GM23338 (cell line): ENCODE results near the gene CADM4. TPM values are rescaled to one million over a fixed set of nuclear protein-coding genes. Genes with fewer than 3 reads are reported as not detected.

Experiments
- ATAC-seq: fragments of 200-7000 bp; cut with Tn5 transposase; 3 replicates; pipeline ENCODE4 v1.9.1; 2020
- DNase-seq: peaks from one replicate; pipeline ENCODE4 v3.0.0-alpha.2; 2015; ENCODE audit warnings: low spot score
- H2AFZ ChIP-seq: fragments of 200-600 bp; sonication (generic); 2 replicates; pipeline ENCODE4 v1.8.0; 2016; ENCODE audit warnings: antibody characterized with exemption, mild to moderate bottlenecking, moderate library complexity
- H3F3A ChIP-seq: fragments of 200-600 bp; sonication (generic); replicated peaks from 2 replicates; pipeline ENCODE4 v1.8.0; 2017; ENCODE audit warnings: antibody characterized with exemption, mixed run types, low read depth
- H3K27ac ChIP-seq: fragments of 200-600 bp; sonication (generic); 2 replicates; pipeline ENCODE4 v1.6.1; 2016; ENCODE audit warnings: low read depth
- H3K27me3 ChIP-seq: fragments of 200-600 bp; sonication (generic); 2 replicates; pipeline ENCODE4 v1.8.0; 2016; ENCODE audit warnings: mild to moderate bottlenecking, mixed run types, moderate library complexity; ENCODE audit not compliant: insufficient read depth
- H3K36me3 ChIP-seq: fragments of 200-600 bp; sonication (generic); 2 replicates; pipeline ENCODE4 v1.8.0; 2016; ENCODE audit warnings: mild to moderate bottlenecking; ENCODE audit not compliant: insufficient read depth
- H3K4me1 ChIP-seq: fragments of 200-600 bp; sonication (generic); 2 replicates; pipeline ENCODE4 v1.8.0; 2016; ENCODE audit warnings: mild to moderate bottlenecking, moderate library complexity; ENCODE audit not compliant: insufficient read depth
- H3K4me2 ChIP-seq: fragments of 200-600 bp; sonication (generic); 2 replicates; pipeline ENCODE4 v1.7.1; 2017; ENCODE audit warnings: mixed run types
- H3K4me3 ChIP-seq: fragments of 200-600 bp; sonication (generic); 2 replicates; pipeline ENCODE4 v1.6.1; 2016; ENCODE audit warnings: mixed run types
- H3K79me2 ChIP-seq: fragments of 200-600 bp; sonication (generic); replicated peaks from 2 replicates; pipeline ENCODE4 v1.8.0; 2017; ENCODE audit warnings: mild to moderate bottlenecking; ENCODE audit not compliant: insufficient read depth
- H3K9me2 ChIP-seq: fragments of 200-600 bp; sonication (generic); 2 replicates; pipeline ENCODE4 v1.8.0; 2017; ENCODE audit not compliant: insufficient read depth
- H4K20me1 ChIP-seq: fragments of 200-600 bp; sonication (generic); replicated peaks from 2 replicates; pipeline ENCODE4 v1.8.0; 2017; ENCODE audit warnings: mild to moderate bottlenecking; ENCODE audit not compliant: insufficient read depth
- H3K27ac Mint-ChIP-seq: 2 replicates; pipeline ENCODE4 v1.8.0; 2020; ENCODE audit warnings: inconsistent platforms, mild to moderate bottlenecking, moderate library complexity, mixed read lengths
- H3K27me3 Mint-ChIP-seq: 3 replicates; pipeline ENCODE4 v1.8.0; 2022; ENCODE audit warnings: low read depth, mild to moderate bottlenecking, moderate library complexity, mixed read lengths, inconsistent platforms; ENCODE audit not compliant: insufficient read depth, poor library complexity
- H3K36me3 Mint-ChIP-seq: 3 replicates; pipeline ENCODE4 v1.8.0; 2021; ENCODE audit warnings: low read depth, mild to moderate bottlenecking, inconsistent platforms, moderate library complexity, mixed read lengths
- H3K4me1 Mint-ChIP-seq: 3 replicates; pipeline ENCODE4 v1.8.0; 2020; ENCODE audit warnings: mild to moderate bottlenecking, inconsistent platforms, mixed read lengths
- H3K4me3 Mint-ChIP-seq: 3 replicates; pipeline ENCODE4 v1.8.0; 2021; ENCODE audit warnings: moderate library complexity, mild to moderate bottlenecking, inconsistent platforms, mixed read lengths
- H3K9me3 Mint-ChIP-seq: 3 replicates; pipeline ENCODE4 v1.8.0; 2020; ENCODE audit warnings: moderate library complexity, mild to moderate bottlenecking, inconsistent platforms, mixed read lengths
- POLR2AphosphoS5 ChIP-seq: IDR thresholded peaks from 2 replicates; pipeline ENCODE4 v1.6.1; 2016; ENCODE audit warnings: antibody characterized with exemption, low read depth
- ZNF114 ChIP-seq: fragments of 250-450 bp; sonication (Bioruptor Pico); IDR thresholded peaks from 2 replicates; pipeline ENCODE4 v1.5.0; 2020; ENCODE audit warnings: mild to moderate bottlenecking, moderate library complexity
- polyA plus RNA-seq: library from polyadenylated mRNA; unstranded; fragments of >200 nt; fragmentation: Nextera tagmentation; extraction: Ambion mirVana; gene quantifications from 2 replicates; pipeline ENCODE4 v1.2.1, GENCODE V29; 2016
- total RNA-seq: library from RNA; depleted of rRNA; stranded (reverse); fragments of >200 nt; shearing (Covaris generic); gene quantifications from 2 replicates; pipeline ENCODE4 v1.2.3, GENCODE V29; 2014
- TF ChIP-seq, protein P1 (sequence below): IDR thresholded peaks from one replicate; pipeline ENCODE4 v1.6.1; 2018; ENCODE audit warnings: antibody characterized with exemption; ENCODE audit not compliant: unreplicated experiment
- TF ChIP-seq, protein P2 (sequence below): IDR thresholded peaks from 2 replicates; pipeline ENCODE4 v1.6.1; 2016; ENCODE audit warnings: antibody characterized with exemption

Gene CADM4
- total and polyA plus RNA-seq, 2 experiments from 2014 or later = 3.7 to 21.2 TPM

DNA sequence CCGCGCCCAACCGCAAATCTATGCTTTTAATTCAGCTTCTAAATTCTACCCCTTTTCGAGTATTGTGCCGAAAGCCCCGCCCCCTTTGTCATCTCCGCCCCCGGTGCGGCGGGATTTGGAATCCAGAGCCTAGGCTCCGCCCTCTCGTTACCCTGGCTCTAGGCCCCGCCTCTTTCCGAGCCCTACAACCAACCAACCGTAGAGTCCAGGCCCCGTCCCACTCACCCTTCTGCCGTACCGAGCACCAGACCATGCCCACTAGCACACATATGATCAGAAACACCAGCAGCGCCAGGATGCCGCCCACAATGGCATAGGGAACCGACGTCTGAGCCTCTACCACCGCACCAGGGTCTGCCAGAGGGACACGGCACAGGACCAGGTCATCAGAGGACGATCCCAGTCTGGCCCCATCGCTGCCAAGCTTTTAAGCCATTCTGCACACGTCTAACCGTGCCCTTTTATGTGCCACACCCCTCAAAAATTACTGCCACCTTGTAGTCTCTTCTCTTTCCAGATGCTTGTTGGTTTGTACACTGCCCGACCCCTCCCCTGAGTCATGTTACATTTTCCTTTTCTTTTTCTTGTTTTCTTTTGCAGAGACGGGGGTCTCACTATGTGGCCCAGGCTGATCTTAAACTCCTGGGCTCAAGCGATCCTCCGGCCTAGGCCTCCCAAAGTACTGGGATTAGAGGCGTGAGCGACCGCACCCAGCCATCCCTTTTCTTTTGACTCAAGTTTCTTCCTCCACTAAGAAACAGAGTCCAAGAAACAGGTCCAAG lies 15.6 kb downstream of the CADM4 start:
- Histone ChIP-seq H4K20me1 (peaks cover 7% of the 10 kb centered on the region), H3K4me1 (peaks cover 12% of the 10 kb centered on the region), H3K27me3 (no peaks in the 10 kb centered on the region), H3F3A (peaks cover 9% of the 10 kb centered on the region), H3K4me2 (peak overlapping the region; percentile 70; the same call in 1 of the 2 replicates), H3K79me2 (0 out of 2 replicates have a peak, but pooled peaks cover 4% of the 10 kb centered on the region), H3K27ac (peak overlapping the region; percentile 92), H2AFZ (no peak overlapping the region), H3K9me2 (no peaks in the 10 kb centered on the region), H3K4me3 (0 out of 2 replicates have a peak overlapping the region, but pooled peaks have one; percentile 27), H3K36me3 (no peaks in the 10 kb centered on the region)
- Mint-ChIP-seq H3K27ac (peak overlapping the region; percentile 66), H3K4me3 (no peak overlapping the region; the same call in 2 of the 3 replicates), H3K27me3 (peaks cover 23% of the 10 kb centered on the region), H3K36me3 (peaks cover 18% of the 10 kb centered on the region), H3K9me3 (peaks cover 3% of the 10 kb centered on the region; the same call in 2 of the 3 replicates), H3K4me1 (peaks cover 29% of the 10 kb centered on the region)
- ATAC-seq (peak; percentile 9), DNase-seq (peak; percentile 94)
- peak; percentile 44 for TF ChIP-seq POLR2AphosphoS5
- TF ChIP-seq, protein P1, sequence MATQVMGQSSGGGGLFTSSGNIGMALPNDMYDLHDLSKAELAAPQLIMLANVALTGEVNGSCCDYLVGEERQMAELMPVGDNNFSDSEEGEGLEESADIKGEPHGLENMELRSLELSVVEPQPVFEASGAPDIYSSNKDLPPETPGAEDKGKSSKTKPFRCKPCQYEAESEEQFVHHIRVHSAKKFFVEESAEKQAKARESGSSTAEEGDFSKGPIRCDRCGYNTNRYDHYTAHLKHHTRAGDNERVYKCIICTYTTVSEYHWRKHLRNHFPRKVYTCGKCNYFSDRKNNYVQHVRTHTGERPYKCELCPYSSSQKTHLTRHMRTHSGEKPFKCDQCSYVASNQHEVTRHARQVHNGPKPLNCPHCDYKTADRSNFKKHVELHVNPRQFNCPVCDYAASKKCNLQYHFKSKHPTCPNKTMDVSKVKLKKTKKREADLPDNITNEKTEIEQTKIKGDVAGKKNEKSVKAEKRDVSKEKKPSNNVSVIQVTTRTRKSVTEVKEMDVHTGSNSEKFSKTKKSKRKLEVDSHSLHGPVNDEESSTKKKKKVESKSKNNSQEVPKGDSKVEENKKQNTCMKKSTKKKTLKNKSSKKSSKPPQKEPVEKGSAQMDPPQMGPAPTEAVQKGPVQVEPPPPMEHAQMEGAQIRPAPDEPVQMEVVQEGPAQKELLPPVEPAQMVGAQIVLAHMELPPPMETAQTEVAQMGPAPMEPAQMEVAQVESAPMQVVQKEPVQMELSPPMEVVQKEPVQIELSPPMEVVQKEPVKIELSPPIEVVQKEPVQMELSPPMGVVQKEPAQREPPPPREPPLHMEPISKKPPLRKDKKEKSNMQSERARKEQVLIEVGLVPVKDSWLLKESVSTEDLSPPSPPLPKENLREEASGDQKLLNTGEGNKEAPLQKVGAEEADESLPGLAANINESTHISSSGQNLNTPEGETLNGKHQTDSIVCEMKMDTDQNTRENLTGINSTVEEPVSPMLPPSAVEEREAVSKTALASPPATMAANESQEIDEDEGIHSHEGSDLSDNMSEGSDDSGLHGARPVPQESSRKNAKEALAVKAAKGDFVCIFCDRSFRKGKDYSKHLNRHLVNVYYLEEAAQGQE = no peak

DNA sequence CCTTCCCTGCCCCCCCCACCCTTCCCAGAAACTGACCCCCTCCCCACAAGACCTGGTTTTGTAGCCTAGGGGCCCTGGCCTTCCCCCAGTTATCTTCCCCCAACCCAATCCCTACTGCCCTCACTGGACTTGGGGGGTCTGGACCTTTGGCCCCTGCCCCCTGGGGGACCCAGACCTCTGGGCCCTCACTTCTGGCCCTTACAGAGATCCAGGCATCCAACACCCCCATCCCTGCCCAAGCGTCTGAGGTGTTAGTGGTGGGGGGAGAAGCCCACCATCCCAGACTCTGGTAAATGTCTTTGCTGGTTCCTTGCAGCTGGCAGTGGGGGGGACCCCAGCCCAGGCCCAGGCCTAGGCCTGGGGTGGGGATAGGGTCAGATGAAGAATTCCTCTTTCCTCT lies 16.7 kb downstream of the CADM4 start:
- H3K79me2 ChIP-seq = peaks cover 10% of the 10 kb centered on the region; the same call in 1 of the 2 replicates
- H3K27me3 ChIP-seq = no peaks in the 10 kb centered on the region
- H3K4me1 ChIP-seq = peaks cover 12% of the 10 kb centered on the region
- H3F3A ChIP-seq = peaks cover 12% of the 10 kb centered on the region
- Mint-ChIP-seq H3K27me3 (peaks cover 23% of the 10 kb centered on the region), H3K4me3 (no peak overlapping the region), H3K36me3 (peaks cover 18% of the 10 kb centered on the region), H3K4me1 (peaks cover 32% of the 10 kb centered on the region), H3K9me3 (peaks cover 3% of the 10 kb centered on the region; the same call in 2 of the 3 replicates), H3K27ac (no peak overlapping the region)
- ATAC-seq (no peak), DNase-seq (no peak)
- H4K20me1 ChIP-seq = no peaks in the 10 kb centered on the region; the same call in none of the 2 replicates
- no peak overlapping the region for H3K4me3 ChIP-seq
- H2AFZ ChIP-seq = no peak overlapping the region
- no peaks in the 10 kb centered on the region for H3K9me2 ChIP-seq
- H3K4me2 ChIP-seq = no peak overlapping the region
- H3K36me3 ChIP-seq = no peaks in the 10 kb centered on the region
- no peak overlapping the region for H3K27ac ChIP-seq
- TF ChIP-seq, protein P2, sequence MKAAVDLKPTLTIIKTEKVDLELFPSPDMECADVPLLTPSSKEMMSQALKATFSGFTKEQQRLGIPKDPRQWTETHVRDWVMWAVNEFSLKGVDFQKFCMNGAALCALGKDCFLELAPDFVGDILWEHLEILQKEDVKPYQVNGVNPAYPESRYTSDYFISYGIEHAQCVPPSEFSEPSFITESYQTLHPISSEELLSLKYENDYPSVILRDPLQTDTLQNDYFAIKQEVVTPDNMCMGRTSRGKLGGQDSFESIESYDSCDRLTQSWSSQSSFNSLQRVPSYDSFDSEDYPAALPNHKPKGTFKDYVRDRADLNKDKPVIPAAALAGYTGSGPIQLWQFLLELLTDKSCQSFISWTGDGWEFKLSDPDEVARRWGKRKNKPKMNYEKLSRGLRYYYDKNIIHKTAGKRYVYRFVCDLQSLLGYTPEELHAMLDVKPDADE = no peak
- TF ChIP-seq, protein P1 = no peak
- no peak for TF ChIP-seq ZNF114 (CRISPR knock-in tag)
